H9 (cell line): ENCODE measurements around the gene CXXC1. TPM values are rescaled to one million over a fixed set of nuclear protein-coding genes. Genes with fewer than 3 reads are reported as not detected.

Source experiments
- DNase-seq: peaks from one replicate; pipeline ENCODE4 v3.0.0-alpha.2; 2017
- H2AFZ ChIP-seq: one replicate; pipeline ENCODE4 v1.6.1; 2013; ENCODE audit warnings: mild to moderate bottlenecking, low read length, control low read depth, moderate library complexity
- H2AK5ac ChIP-seq: 2 replicates; pipeline ENCODE4 v1.6.1; 2013; ENCODE audit warnings: low read length, control low read depth, mixed read lengths; ENCODE audit not compliant: insufficient read length
- H2BK120ac ChIP-seq: one replicate; pipeline ENCODE4 v1.6.1; 2013; ENCODE audit warnings: low read depth, mild to moderate bottlenecking, low read length, control low read depth, inconsistent platforms; ENCODE audit not compliant: poor library complexity, severe bottlenecking
- H2BK12ac ChIP-seq: 2 replicates; pipeline ENCODE4 v1.6.1; 2013; ENCODE audit warnings: low read length, control low read depth, mixed read lengths, low read depth; ENCODE audit not compliant: insufficient read length
- H2BK15ac ChIP-seq: 2 replicates; pipeline ENCODE4 v1.6.1; 2013; ENCODE audit warnings: low read depth, low read length, control low read depth
- H2BK20ac ChIP-seq: one replicate; pipeline ENCODE4 v1.6.1; 2013; ENCODE audit warnings: low read depth, mild to moderate bottlenecking, low read length, control low read depth, inconsistent platforms; ENCODE audit not compliant: poor library complexity, severe bottlenecking
- H2BK5ac ChIP-seq: 2 replicates; pipeline ENCODE4 v1.6.1; 2013; ENCODE audit warnings: low read length, control low read depth, mixed read lengths; ENCODE audit not compliant: insufficient read length
- H3K14ac ChIP-seq: 2 replicates; pipeline ENCODE4 v1.6.1; 2013; ENCODE audit warnings: low read length, control low read depth; ENCODE audit not compliant: insufficient read depth
- H3K18ac ChIP-seq: 2 replicates; pipeline ENCODE4 v1.6.1; 2013; ENCODE audit warnings: low read depth, mild to moderate bottlenecking, mixed read lengths, low read length, control low read depth; ENCODE audit not compliant: insufficient read length
- H3K23ac ChIP-seq: 2 replicates; pipeline ENCODE4 v1.6.1; 2013; ENCODE audit warnings: low read length, control low read depth, mixed read lengths, low read depth; ENCODE audit not compliant: insufficient read length
- H3K23me2 ChIP-seq: 2 replicates; pipeline ENCODE4 v1.6.1; 2013; ENCODE audit warnings: low read depth, mild to moderate bottlenecking, mixed read lengths, low read length, control low read depth; ENCODE audit not compliant: insufficient read length, poor library complexity, severe bottlenecking
- H3K27ac ChIP-seq: 2 replicates; pipeline ENCODE4 v1.5.1; 2013; ENCODE audit warnings: low read length, control low read depth, mixed read lengths, low read depth; ENCODE audit not compliant: insufficient read length
- H3K27me3 ChIP-seq: 2 replicates; pipeline ENCODE4 v1.6.1; 2013; ENCODE audit warnings: low read length, control low read depth, inconsistent platforms; ENCODE audit not compliant: insufficient read depth
- H3K4ac ChIP-seq: 2 replicates; pipeline ENCODE4 v1.6.1; 2013; ENCODE audit warnings: low read depth, mild to moderate bottlenecking, control low read depth, inconsistent platforms, low read length, moderate library complexity
- H3K4me1 ChIP-seq: 2 replicates; pipeline ENCODE4 v1.6.1; 2013; ENCODE audit warnings: low read length, control low read depth, inconsistent platforms; ENCODE audit not compliant: insufficient read depth
- H3K4me2 ChIP-seq: 2 replicates; pipeline ENCODE4 v1.6.1; 2013; ENCODE audit warnings: low read length, control low read depth, mixed read lengths; ENCODE audit not compliant: insufficient read length, insufficient read depth
- H3K56ac ChIP-seq: 2 replicates; pipeline ENCODE4 v1.6.1; 2013; ENCODE audit warnings: low read depth, mild to moderate bottlenecking, mixed read lengths, low read length, control low read depth; ENCODE audit not compliant: insufficient read length
- H3K79me1 ChIP-seq: 2 replicates; pipeline ENCODE4 v1.6.1; 2013; ENCODE audit warnings: low read depth, mild to moderate bottlenecking, moderate library complexity, low read length, control low read depth, inconsistent platforms; ENCODE audit not compliant: insufficient read depth, poor library complexity, severe bottlenecking
- H3K79me2 ChIP-seq: 2 replicates; pipeline ENCODE4 v1.6.1; 2013; ENCODE audit warnings: low read length, control low read depth, inconsistent platforms; ENCODE audit not compliant: insufficient read depth
- H3K9ac ChIP-seq: 2 replicates; pipeline ENCODE4 v1.6.1; 2013; ENCODE audit warnings: low read length, control low read depth, mixed read lengths; ENCODE audit not compliant: insufficient read length; ENCODE audit errors: extremely low read depth
- H3K9me3 ChIP-seq: one replicate; pipeline ENCODE4 v1.6.1; 2013; ENCODE audit warnings: low read depth, low read length, inconsistent platforms; ENCODE audit not compliant: control insufficient read depth
- H3T11ph ChIP-seq: one replicate; pipeline ENCODE4 v1.6.1; 2013; ENCODE audit warnings: mild to moderate bottlenecking, low read length, control low read depth, inconsistent platforms
- H4K20me1 ChIP-seq: one replicate; pipeline ENCODE4 v1.6.1; 2013; ENCODE audit not compliant: control insufficient read depth, insufficient read length, insufficient read depth
- H4K5ac ChIP-seq: 2 replicates; pipeline ENCODE4 v1.6.1; 2013; ENCODE audit warnings: low read depth, mild to moderate bottlenecking, mixed read lengths, low read length, control low read depth; ENCODE audit not compliant: insufficient read length
- H4K8ac ChIP-seq: replicated peaks from 2 replicates; pipeline ENCODE4 v1.6.1; 2013; ENCODE audit warnings: low read length, control low read depth, mixed read lengths, low read depth; ENCODE audit not compliant: insufficient read length
- H4K91ac ChIP-seq: 2 replicates; pipeline ENCODE4 v1.6.1; 2013; ENCODE audit warnings: low read depth, mild to moderate bottlenecking, moderate library complexity, mixed read lengths, low read length, control low read depth; ENCODE audit not compliant: insufficient read length
- H3K27ac Mint-ChIP-seq, 3 experiments: 2 replicates in 2 of 3; 3 replicates in 1 of 3; pipeline ENCODE4 v1.8.0; 2020 to 2021; ENCODE audit warnings: mixed read lengths in 3 of 3, mild to moderate bottlenecking in 1 of 3, moderate library complexity in 1 of 3
- H3K27me3 Mint-ChIP-seq: 2 replicates; pipeline ENCODE4 v1.8.0; 2021; ENCODE audit warnings: low read depth, mild to moderate bottlenecking, moderate library complexity, mixed read lengths
- H3K36me3 Mint-ChIP-seq, 3 experiments: 2 replicates in 2 of 3; 3 replicates in 1 of 3; pipeline ENCODE4 v1.8.0; 2020 to 2021; ENCODE audit warnings: low read depth in 3 of 3, mixed read lengths in 3 of 3; ENCODE audit not compliant: insufficient read depth in 1 of 3
- H3K4me1 Mint-ChIP-seq, 2 experiments: 2 replicates each; pipeline ENCODE4 v1.8.0; 2020; ENCODE audit warnings: mixed read lengths in 2 of 2
- H3K4me3 Mint-ChIP-seq, 2 experiments: 2 replicates in 1 of 2; 3 replicates in 1 of 2; pipeline ENCODE4 v1.8.0; 2020 to 2021; ENCODE audit warnings: mild to moderate bottlenecking in 2 of 2, mixed read lengths in 2 of 2, moderate library complexity in 1 of 2
- H3K9me3 Mint-ChIP-seq, 2 experiments: 2 replicates in 1 of 2; 3 replicates in 1 of 2; pipeline ENCODE4 v1.8.0; 2020; ENCODE audit warnings: mild to moderate bottlenecking in 2 of 2, mixed read lengths in 2 of 2, moderate library complexity in 1 of 2
- WGBS: extraction: QIAGEN DNeasy Blood & Tissue Kit; methylation state at CpG from one replicate; pipeline ENCODE4 v1.1.7; 2013; ENCODE audit warnings: missing lambda C conversion rate, low lambda C conversion rate, mixed read lengths; ENCODE audit not compliant: insufficient read length; ENCODE audit errors: extremely low coverage; 5-methylcytosine and 5-hydroxymethylcytosine counted together
- total RNA-seq: library from RNA; stranded (reverse); gene quantifications from 2 replicates; pipeline ENCODE4 v1.2.1, GENCODE V29; 2021
- TF ChIP-seq, protein P1 (sequence below): fragments of 200-600 bp; sonication (generic); conservative IDR thresholded peaks from 3 replicates; pipeline ENCODE4 v1.8.0; 2021; ENCODE audit warnings: antibody characterized with exemption, mild to moderate bottlenecking

Gene CXXC1
- total RNA-seq, 1 experiment from 2014 or later = 95.9 TPM

GRCh38 chr18:50272568-50272967 lies 14.9 kb downstream of the CXXC1 start:
- Mint-ChIP-seq H3K4me1 (peaks cover 2% of the 10 kb centered on the region in 2 experiments; a peak in 3 of 4 replicates), H3K9me3 (no peaks in the 10 kb centered on the region), H3K36me3 (peaks cover 42 to 78% (median 76%) of the 10 kb centered on the region in 3 experiments; a peak in 6 of 7 replicates), H3K27me3 (no peaks in the 10 kb centered on the region; the same call in 1 of the 2 replicates), H3K27ac (no peak overlapping the region), H3K4me3 (no peak overlapping the region)
- no peak overlapping the region for H3K27ac ChIP-seq
- H2BK5ac ChIP-seq = no peak overlapping the region
- H2BK20ac ChIP-seq = no peak overlapping the region
- no peaks in the 10 kb centered on the region for H3K79me1 ChIP-seq
- H3K23ac ChIP-seq = no peak overlapping the region
- H3K9me3 ChIP-seq = no peaks in the 10 kb centered on the region
- no peaks in the 10 kb centered on the region for H3K27me3 ChIP-seq
- no peak overlapping the region for H4K8ac ChIP-seq
- no peaks in the 10 kb centered on the region for H3K23me2 ChIP-seq
- H3K9ac ChIP-seq = no peak overlapping the region
- no peak overlapping the region for H3K18ac ChIP-seq
- H3T11ph ChIP-seq = no peak overlapping the region
- TF ChIP-seq, protein P1, sequence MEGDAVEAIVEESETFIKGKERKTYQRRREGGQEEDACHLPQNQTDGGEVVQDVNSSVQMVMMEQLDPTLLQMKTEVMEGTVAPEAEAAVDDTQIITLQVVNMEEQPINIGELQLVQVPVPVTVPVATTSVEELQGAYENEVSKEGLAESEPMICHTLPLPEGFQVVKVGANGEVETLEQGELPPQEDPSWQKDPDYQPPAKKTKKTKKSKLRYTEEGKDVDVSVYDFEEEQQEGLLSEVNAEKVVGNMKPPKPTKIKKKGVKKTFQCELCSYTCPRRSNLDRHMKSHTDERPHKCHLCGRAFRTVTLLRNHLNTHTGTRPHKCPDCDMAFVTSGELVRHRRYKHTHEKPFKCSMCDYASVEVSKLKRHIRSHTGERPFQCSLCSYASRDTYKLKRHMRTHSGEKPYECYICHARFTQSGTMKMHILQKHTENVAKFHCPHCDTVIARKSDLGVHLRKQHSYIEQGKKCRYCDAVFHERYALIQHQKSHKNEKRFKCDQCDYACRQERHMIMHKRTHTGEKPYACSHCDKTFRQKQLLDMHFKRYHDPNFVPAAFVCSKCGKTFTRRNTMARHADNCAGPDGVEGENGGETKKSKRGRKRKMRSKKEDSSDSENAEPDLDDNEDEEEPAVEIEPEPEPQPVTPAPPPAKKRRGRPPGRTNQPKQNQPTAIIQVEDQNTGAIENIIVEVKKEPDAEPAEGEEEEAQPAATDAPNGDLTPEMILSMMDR = no peak
- H3K4me1 ChIP-seq = no peaks in the 10 kb centered on the region
- H4K5ac ChIP-seq = no peak overlapping the region
- H3K56ac ChIP-seq = no peak overlapping the region
- WGBS = no CpG with 5 or more reads among the region's 5 CpGs
- H3K14ac ChIP-seq = no peak overlapping the region
- H2BK12ac ChIP-seq = no peak overlapping the region
- H3K79me2 ChIP-seq = no peaks in the 10 kb centered on the region
- DNase-seq = no peak
- no peak overlapping the region for H2AK5ac ChIP-seq
- H2AFZ ChIP-seq = no peak overlapping the region
- no peaks in the 10 kb centered on the region for H4K20me1 ChIP-seq
- H4K91ac ChIP-seq = no peak overlapping the region
- H2BK15ac ChIP-seq = no peak overlapping the region
- H3K4me2 ChIP-seq = no peak overlapping the region
- H3K4ac ChIP-seq = no peak overlapping the region
- no peak overlapping the region for H2BK120ac ChIP-seq
